Measurements from ENCODE around the gene CCDC187.

CCDC187 gene

DNA sequence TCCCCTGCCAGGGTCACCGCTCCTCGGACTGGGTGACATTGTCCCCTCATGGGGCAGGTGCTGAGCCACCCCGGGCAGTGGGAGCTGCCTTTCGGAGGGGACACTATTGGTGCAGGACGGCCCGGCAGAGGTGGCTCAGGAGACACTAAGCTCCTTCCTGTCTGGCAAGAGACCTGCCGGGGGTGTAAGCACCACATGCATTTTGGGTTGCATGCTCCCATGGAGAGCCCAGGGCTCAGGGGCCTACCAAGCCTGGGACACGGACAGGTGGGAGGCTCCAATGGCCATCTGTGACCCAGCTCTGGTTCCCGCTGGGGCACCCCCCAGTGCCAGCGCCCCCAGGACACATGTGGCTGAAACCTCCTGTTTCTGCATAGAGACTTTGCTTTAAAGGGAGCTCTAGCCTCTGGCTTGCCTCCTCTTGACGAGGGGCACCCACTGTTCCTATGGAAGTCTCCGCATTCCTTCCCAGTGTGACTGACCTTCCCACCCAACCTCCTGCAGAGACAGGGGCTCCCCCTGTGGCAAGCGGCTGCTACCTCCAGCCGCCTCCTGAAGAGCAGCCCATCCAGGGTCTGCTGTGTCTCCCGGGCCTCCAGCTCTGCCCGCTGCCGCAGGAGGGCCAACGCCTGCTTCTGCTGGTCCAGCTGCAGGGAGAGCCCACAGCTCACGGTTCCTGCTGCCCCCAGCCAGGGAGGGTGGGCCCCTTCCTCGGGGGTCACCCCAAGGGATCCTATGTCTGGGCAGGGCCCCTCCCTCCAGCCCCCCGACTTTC is 28.1 kb downstream of the CCDC187 start:
- Histone ChIP-seq H3K4me3 (no peak overlapping the region), H3K4me1 (no peaks in the 10 kb centered on the region), H3K9me3 (peaks cover 0 to 10% (median 0%) of the 10 kb centered on the region in 3 donors), H3K27ac (no peak overlapping the region), H3K36me3 (no peaks in the 10 kb centered on the region), H3K27me3 (peaks cover 0 to 72% of the 10 kb centered on the region in 2 donors)
- intact Hi-C loops (cut with DNase I; ENCODE audit: low total_unique reads) = no loop called here
- TF ChIP-seq, protein P1, sequence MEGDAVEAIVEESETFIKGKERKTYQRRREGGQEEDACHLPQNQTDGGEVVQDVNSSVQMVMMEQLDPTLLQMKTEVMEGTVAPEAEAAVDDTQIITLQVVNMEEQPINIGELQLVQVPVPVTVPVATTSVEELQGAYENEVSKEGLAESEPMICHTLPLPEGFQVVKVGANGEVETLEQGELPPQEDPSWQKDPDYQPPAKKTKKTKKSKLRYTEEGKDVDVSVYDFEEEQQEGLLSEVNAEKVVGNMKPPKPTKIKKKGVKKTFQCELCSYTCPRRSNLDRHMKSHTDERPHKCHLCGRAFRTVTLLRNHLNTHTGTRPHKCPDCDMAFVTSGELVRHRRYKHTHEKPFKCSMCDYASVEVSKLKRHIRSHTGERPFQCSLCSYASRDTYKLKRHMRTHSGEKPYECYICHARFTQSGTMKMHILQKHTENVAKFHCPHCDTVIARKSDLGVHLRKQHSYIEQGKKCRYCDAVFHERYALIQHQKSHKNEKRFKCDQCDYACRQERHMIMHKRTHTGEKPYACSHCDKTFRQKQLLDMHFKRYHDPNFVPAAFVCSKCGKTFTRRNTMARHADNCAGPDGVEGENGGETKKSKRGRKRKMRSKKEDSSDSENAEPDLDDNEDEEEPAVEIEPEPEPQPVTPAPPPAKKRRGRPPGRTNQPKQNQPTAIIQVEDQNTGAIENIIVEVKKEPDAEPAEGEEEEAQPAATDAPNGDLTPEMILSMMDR (IDR thresholded peaks at IDR 0.05) = no peak
- no peak for DNase-seq

GRCh38 chr9:136274786-136275654 is 28.9 kb downstream of the CCDC187 start:
- Histone ChIP-seq H3K36me3 (no peaks in the 10 kb centered on the region), H3K4me3 (no peak overlapping the region), H3K27ac (no peak overlapping the region), H3K9me3 (peaks cover 0 to 8% (median 0%) of the 10 kb centered on the region in 3 donors), H3K4me1 (no peaks in the 10 kb centered on the region), H3K27me3 (peaks cover 0 to 71% of the 10 kb centered on the region in 2 donors)
- TF ChIP-seq, protein P1 (IDR thresholded peaks at IDR 0.05) = no peak
- DNase-seq = no peak
- intact Hi-C loops (cut with DNase I; ENCODE audit: low total_unique reads) = no loop called here

DNA sequence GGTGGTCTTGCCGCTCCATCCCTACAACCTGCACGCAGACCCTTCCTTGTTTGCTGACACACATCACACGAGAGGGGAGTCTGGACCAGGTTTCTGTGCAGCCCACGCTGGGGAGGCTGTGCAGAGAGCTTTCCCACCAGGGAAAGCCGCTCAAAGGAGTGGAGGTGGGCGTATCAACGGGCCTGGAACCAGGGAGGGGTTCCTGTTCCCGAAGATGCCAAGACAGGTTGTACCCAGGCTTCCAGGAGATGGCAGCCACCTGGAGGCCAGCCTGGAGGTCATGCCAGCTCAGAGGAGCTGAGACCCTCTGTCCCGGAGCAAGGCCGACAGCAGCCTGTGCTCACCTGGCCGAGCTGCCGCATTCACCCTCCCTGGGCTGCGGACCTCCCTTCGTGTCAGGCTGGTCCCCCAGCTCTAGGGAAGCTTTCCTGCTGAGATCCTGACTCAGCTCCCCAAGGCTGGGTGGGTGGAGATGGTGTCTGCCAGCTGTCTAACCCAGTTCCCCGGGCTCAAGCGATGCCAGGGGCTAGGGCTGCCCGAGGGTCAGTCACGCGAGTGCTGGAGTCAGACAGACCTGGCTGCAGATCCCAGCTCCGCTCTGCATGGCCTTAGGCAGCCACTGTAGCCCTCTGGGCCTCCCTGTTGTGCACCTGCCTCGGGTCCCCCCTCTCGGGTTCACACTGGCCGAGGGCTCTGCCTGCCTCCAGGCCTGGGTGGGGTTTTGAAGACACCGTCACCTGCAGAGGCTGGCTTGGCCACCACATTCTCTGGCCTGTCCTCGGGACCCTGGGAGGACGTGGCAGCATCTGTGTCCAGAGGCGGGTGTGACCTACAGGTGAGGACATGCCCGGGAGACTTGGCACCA is 29.7 kb downstream of the CCDC187 start:
- TF ChIP-seq, protein P1 (IDR thresholded peaks at IDR 0.05) = no peak
- Histone ChIP-seq H3K9me3 (no peaks in the 10 kb centered on the region), H3K27me3 (peaks cover 0 to 71% of the 10 kb centered on the region in 2 donors), H3K4me1 (no peaks in the 10 kb centered on the region), H3K27ac (no peak overlapping the region), H3K36me3 (no peaks in the 10 kb centered on the region), H3K4me3 (no peak overlapping the region)
- intact Hi-C loops (cut with DNase I; ENCODE audit: low total_unique reads) = no loop called here
- DNase-seq = no peak

DNA sequence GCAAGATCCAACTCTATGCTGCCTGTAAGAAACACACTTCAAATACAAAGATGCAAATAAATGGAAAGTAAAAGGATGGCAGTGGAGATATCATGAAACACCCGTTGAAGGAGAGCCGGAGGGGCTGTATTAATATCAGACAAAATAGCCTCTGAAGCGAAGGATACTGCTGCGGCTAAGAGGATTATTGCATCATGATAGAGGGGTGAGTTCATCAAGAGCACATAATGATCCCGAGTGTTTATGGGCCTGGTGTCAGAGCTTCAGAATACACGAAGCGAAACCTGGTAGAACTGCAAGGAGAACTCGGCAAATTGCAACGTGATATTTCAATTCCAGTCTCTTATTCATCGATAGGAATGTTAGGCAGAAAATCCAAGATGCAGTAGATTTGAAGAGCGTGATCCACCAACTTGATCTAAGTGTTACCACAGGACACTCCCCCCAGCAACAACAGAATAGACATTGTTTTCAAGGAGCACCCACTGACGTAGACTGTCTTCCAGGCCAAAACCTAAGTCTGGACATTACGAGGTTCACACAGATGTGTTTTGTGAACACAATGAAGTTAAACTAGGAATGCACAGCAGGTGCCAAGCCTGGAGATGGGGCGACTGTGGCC is 30.5 kb downstream of the CCDC187 start:
- Histone ChIP-seq H3K36me3 (no peaks in the 10 kb centered on the region), H3K27ac (no peak overlapping the region), H3K4me1 (no peaks in the 10 kb centered on the region), H3K9me3 (no peaks in the 10 kb centered on the region), H3K27me3 (peaks cover 0 to 73% of the 10 kb centered on the region in 2 donors), H3K4me3 (no peak overlapping the region)
- intact Hi-C loops (cut with DNase I; ENCODE audit: low total_unique reads) = no loop called here
- TF ChIP-seq, protein P1 (IDR thresholded peaks at IDR 0.05) = no peak
- DNase-seq = no peak

- TF ChIP-seq, protein P1 (IDR thresholded peaks at IDR 0.05) = no peak
- Histone ChIP-seq H3K4me1 (peaks cover 0 to 10% (median 8%) of the 10 kb centered on the region in 4 donors), H3K36me3 (no peaks in the 10 kb centered on the region), H3K27ac (no peak overlapping the region), H3K4me3 (no peak overlapping the region), H3K27me3 (peaks cover 0 to 53% of the 10 kb centered on the region in 2 donors), H3K9me3 (no peaks in the 10 kb centered on the region)
- intact Hi-C loops (cut with DNase I; ENCODE audit: low total_unique reads) = no loop called here
- DNase-seq = no peak
Observed at GRCh38 chr9:136270173-136270705, 33.7 kb downstream of the CCDC187 start.
